GM21367 (cell line): ENCODE data around the gene DIP2C.
"Not testable (repeated sequence)": the region's sequence is repeated elsewhere in the genome, so short reads cannot be mapped to it uniquely, and the experiment has no call there.

Source experiments
- ATAC-seq: cut with Tn5 transposase; IDR thresholded peaks from one replicate; pipeline ENCODE4 v1.9.1; 2021; ENCODE audit not compliant: unreplicated experiment

Gene DIP2C

DNA sequence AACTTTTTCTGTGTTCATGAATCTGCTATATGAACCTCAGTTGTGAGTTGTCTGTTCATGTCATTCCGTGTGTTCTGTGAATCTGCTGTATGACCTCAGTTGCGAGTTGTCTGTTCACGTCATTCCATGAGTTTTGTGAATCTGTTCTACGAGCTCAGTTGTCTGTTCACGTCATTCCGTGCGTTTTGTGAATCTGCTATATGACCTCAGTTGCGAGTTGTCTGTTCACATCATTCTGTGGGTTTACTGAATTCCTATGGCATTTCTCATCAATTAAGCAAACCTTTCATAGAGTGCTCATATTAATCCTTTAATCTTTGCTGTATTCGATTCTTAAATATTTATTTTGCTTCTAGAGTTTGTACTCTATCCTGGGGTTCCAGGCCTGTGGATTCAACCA is 150.6 kb downstream of the DIP2C start:
- ATAC-seq = no peak

DNA sequence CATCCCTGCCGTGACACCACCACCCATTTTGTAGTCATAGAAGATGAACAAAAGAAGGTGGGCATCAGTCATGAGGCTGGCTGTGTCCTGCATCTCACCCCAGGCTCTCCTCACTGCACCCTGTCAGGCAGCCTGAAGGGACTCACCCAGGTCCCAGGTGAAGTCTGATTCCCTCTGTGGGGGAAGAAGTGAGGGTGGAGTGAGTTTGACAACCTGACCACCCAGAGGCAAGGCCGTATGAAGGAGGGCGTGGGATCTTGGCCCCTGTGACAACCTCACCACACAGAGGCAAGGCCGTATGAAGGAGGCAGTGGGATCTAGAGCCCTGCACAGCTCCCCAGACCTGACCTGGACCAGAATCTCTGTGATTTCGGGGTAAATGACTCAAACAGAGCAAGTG is 152.5 kb downstream of the DIP2C start:
- ATAC-seq = no peak

DNA sequence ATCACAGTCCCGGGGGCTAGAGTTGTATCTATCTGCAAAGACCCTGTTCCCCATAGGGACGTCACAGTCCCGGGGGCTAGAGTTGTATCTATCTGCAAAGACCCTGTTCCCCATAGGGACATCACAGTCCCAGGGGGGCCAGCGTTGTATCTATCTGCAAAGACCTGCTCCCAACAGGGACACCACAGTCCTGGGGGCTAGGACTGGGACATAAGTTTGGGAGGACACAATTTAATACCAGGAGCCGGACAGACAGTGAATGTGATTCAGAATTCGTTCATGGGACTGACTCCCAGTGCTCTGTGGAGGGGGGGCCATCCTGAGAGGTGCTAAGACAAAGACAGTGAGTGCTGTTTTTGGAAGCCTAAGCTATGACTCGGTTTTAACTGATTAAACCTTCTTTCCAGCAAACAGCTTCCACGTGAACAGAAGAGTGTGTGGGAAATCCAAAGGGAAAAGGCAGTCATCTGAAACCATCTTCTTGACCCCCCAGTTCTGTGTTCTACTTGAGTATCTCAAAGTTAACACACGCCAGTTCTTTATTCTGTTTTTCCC is 153.0 kb downstream of the DIP2C start:
- ATAC-seq = no peak

DNA sequence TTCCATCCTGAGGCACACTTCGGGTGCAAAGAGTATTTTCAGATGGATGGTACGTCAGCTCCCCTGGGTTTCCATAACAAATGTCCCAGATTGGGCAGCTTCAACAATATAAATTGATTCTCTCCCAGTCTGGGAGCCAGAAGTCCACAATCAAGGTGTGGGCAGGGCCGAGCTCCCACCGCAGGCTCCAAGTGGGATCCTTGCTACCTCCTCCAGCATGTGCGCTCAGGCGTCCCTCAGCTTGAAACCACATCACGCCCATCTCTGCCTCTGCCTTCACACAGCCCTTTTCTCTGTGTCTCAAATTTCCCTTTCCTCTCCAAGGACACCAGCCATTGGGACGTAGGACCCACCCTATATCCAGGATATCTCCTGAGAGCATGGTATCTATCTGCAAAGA is 153.5 kb downstream of the DIP2C start:
- ATAC-seq = no peak

DNA sequence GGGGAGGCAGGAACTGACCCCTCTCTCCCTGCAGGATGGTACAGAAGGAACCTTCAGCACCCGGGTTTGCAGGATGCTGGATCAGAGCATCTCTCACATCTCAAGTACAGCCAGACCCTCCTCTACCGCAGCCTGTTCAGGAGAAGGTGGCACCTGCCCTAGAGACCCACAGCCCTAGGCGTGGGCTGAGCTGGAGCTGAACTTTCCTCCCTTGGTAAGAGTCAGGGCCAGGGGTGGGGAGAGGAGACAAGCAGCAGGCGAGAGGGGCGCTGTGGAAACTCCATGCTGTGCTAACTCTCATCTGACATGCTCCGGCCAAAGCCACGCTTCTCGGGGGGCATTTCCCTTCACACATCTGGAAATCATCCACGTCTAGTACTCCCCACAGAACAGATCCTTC is 154.4 kb downstream of the DIP2C start:
- no peak for ATAC-seq

DNA sequence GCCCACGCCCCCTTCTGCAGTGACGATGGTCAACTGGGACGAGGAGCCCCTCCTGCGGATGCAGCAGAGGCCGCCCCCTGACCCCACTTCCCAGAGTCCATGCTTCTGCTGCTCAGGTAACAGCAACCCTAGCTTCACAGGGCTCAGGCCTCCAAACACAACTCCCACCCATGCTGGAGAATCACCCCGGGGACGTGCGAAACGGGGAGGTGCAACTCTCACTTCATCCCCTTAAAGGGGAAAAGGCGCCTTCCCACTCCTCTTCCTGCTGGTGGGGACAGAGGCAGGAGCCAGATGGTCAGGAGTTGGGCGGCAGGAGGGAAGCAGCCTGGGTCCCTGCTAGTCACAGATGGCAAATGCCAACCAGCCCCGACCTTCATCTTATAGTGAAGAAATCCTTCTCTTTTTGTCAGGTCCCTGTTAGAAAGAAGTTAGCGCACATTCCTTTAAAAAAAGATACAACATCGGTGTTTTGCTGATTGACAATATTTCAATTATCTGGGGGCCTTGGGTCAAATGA is 155.4 kb downstream of the DIP2C start:
- no peak for ATAC-seq

DNA sequence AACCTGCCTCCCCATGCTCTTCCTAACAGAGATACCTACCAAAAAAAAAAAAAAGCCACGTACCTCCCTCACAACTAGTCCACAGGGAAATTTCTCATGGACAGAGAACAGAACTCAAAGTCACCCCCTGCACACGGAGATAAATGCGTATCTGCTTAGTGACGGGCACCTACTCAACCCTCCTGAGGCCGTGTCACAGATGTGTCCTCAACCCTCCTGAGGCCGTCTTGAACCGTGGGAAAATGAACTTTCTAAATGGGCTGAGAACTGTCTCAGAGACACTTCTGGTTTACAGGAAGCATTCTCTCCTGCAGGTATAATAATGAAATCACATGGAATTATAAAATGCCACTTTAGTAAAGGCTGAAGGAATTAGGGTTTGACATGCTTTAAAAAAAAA is 155.9 kb downstream of the DIP2C start:
- ATAC-seq = no peak

DNA sequence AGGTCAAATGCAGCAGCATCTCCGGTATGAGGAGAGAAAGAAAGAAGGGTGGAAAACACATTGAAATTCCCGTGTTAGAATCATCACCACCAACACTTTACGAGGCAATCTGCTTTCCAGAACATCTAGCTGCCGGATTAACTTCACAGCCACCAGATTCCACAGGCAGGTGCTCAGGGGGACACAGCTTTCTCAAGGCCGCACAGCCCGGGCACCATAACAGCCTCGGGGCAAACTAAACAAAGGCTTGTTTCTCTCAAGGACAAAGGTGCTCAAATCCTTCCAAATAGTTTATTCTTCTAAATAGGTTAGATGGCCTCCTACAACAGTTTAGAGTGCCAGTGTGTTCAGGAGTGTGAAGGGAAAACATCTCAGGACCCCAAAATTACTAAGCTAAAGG is 156.3 kb downstream of the DIP2C start:
- no peak for ATAC-seq

DNA sequence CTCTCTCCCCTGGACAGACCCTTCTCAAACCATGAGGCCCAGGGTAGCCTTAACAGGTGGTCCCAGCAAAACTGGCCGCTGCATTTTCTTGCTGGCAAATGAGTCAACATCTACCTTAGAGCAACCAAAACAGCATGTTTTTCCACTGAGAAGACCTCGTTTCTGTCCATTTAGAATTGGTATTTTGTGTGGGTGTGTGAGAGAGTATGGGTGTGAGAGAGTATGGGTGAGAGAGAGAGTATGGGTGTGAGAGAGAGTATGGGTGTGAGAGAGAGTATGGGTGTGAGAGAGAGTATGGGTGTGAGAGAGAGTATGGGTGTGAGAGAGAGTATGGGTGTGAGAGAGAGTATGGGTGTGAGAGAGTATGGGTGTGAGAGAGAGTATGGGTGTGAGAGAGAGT is 157.1 kb downstream of the DIP2C start:
- not testable (repeated sequence) for ATAC-seq

DNA sequence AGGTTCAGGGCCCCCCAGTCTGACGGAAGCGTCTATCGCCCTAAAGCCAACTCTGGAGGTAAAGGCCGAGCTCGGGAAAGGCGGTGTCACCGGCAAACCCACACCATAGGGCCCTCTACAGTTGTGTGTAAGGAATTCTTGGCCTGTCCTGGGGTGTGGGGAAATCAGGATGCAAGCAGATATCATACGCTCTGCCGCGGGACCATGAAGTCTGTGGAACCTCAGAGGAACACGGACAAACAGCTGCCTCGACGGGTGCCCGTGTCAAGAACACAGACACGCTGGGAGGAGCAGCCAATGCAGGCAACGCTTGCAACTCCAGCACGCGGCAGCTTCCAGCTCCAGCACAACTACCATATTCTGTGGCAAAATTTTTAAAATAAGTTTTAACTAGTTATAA is 157.9 kb downstream of the DIP2C start:
- ATAC-seq = no peak

DNA sequence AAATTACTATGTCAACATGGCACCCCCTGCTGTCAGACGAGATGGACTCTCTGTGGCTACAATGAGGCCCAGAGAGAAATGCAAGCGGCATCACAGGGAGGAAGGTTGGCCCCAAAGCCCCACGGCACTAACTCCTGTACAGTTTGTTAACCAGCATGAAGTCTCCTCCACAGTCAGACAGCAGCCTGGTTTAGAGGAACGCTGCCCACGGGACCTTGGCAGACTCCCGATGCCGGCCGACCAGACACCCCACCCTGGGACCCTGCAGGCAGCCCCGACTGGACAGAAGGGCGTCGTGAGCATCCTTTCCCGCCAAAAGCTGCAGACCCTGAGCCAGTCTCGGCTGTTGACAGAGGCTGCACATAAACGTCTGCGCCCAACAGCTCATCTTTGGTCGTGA is 158.8 kb downstream of the DIP2C start:
- no peak for ATAC-seq

DNA sequence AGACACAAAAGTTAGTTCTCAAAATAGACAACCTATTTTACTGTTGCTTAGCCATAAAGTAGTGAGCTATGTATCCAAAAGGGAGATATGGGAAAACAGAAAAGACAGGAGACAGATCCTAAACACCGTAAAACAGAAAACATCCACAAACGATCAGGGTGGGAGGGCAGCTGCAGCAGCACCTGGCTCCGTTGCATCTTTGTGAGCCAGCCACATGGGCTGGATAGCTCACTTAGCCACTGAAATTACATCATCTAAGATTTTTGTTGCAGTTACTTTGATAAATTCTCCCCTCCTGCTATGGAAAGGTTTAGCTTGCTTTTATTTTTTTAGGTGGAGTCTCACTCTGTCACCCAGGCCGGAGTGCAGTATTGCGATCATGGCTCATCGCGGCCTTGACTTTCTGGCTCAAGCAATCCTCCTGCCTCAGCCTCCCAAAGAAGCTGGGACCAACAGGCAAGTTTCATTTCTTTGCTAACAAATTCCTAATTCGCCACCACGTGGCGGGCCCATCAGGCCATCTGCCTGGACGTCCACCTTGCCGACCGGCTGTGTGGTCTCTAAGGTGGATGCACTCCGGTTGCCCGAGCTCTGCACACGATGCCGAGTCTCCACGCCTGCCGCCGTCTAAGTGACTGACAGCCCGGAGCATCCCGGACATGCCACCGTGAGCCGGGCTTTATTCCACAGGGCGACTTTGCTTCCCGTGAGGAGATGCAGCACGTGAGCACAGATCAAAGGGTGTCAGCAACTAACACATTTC is 159.8 kb downstream of the DIP2C start:
- ATAC-seq = no peak

DNA sequence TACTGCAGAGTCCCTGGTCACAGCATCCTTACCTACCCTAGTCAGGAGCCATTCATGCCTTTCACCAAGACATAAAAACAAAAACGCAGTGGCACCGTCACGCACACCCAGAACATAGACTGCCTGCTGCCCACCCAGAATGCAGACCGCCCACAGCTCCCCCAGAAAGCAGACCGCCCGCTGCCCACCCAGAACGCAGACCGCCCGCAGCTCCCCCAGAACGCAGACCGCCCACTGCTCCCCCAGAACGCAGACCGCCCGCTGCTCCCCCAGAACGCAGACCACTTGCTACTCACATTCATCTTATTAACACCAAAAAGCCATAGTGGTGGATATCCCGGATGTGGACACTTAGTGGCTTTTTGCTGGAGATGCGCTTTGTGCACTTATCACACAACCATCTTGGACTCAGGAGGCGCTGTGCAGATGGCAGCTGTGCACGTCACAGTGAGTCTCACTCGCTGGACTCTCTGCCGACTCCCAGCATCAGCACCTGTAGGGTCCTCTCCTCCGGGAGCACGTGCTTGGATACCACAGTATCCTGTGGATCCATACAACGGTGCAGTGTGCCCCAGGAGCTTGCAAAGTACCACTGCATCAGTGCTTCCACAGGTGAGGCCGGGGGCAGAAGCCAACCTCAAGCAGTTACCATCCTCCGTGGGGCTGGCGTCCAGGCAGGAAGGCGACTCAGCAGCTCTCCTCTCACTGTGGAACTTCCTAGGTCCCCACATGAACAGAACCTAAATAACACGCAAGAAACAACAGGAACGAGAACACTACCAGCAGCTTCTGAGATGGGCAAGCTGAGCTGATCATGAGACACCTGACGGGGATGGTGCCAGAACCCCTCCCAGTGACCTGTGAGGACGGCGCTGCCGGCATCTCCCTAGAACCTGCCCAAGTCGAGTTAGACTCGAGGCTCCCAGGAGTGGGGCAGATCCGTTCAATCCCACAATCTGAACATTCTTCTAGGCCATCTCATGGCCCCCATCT is 161.0 kb downstream of the DIP2C start:
- ATAC-seq = no peak

DNA sequence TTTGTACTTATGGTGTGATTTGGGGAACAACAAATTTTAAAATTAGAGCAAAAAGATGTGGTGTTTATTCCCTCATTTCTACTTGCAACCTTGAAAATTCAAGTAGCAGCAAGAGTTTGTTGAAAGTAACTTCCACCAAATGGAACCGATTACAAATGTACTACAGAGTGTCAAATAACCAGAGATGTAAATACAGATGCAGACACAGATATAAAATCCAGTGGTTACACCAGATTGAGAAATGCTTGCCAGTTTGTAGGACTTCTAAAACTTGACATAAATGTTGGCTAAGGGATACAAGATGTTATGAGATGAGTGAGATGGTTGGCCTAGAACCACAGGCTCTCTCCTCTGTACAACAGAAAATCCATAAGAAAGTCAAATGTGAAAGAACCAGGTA is 162.1 kb downstream of the DIP2C start:
- ATAC-seq = no peak

DNA sequence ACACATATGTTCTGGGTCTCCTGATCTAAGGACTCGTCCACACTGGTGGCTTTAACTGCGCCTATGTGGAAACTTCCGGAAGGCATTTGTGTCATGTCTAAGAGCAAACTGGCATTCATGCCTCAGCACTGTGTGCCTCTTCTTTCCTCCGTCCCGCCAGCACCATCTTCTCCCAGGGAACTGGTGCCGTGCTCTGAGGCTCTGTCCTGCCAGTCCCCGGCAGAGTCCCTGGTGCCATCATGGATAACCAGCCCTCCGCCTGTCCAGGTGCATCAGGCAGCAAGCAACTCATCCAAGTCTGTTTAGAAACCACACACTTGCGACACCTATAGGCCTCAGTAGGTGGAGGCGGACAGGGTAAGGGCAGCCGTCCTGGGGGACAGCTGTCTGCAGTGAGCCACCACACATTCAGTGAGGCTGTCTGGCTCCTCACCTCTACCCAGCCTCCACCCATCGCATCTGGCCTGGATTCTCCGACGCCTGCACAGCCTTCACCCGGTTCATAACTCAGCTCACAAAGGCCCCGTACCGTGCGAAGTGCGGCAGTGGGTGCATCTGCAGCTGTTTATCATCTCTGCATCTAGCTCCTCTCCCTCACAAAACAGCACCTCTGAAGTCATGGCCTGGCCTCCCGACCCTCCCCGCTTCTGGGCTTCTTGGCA is 162.7 kb downstream of the DIP2C start:
- no peak for ATAC-seq

DNA sequence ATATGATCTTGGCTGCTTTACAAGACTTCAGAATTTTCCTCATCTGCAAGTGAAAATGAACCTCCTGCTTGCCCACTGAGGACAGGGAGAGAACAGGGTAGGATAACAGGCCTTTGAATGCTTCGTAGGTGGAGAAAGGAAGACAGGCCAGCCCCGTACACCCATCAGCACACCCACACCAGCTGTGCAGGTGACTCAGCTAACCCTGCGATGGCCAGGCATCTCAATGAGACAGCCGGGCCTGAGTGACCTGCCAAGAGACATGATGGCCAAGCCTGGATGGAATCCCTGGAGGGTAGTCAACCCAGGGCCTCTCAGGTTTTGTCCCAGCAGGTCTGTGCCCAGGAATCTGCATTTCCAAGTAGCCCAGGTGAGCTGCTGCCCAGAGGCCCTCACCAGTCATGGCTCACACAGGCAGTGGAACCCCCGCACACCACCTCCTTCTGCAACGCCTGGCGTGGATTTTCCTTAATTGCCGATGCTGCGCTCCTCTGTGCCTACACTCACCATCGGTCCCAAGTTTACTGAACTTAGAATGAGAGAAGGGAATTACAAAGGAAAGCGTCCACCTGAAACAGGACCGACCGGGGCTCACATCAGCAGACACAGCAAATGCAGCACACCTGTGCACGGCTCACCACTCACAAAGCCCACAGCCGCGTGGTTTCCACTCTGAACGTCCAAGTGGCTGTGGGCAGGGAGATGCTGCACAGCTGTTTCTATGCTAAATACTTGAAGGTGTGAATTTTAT is 163.7 kb downstream of the DIP2C start:
- no peak for ATAC-seq

DNA sequence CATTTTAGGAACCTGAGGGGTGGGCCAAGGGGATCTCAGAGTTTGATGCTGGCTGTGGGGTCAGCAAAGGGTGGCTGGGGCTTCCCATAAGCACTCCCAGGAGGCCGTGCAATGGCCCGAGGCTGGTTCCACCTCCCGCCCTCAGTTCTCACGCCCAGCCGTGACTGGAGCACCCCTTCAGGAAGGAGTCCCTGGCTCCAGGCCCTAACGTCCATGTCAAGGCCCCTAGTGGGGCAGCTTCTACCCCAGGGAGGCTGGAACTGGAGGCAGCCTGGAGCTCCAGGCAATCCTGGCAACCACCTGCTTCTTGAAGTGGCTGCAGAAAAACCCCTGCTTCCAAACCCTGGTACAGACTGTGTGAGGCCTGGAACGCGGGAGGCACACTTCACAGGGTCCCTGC is 165.5 kb downstream of the DIP2C start:
- no peak for ATAC-seq

DNA sequence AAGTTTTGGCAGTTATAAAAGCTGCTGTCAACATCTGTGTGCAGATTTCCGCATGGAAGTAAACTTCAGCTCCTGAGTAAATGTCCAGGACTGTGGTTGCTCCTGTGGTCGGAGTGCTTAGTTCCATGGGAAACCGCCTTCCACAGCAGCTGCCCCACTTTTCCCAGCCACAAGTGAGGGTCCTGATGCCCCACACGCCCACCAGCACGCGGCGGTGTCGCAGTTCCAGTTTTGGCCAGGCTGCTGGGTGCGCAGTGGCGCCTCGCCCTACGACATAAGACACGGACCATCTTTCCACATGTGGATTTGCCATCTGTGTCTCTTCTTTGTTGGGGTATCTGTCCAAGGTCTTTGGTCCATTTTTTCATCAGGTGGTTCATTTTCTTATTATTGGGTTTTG is 167.1 kb downstream of the DIP2C start:
- ATAC-seq = no peak

DNA sequence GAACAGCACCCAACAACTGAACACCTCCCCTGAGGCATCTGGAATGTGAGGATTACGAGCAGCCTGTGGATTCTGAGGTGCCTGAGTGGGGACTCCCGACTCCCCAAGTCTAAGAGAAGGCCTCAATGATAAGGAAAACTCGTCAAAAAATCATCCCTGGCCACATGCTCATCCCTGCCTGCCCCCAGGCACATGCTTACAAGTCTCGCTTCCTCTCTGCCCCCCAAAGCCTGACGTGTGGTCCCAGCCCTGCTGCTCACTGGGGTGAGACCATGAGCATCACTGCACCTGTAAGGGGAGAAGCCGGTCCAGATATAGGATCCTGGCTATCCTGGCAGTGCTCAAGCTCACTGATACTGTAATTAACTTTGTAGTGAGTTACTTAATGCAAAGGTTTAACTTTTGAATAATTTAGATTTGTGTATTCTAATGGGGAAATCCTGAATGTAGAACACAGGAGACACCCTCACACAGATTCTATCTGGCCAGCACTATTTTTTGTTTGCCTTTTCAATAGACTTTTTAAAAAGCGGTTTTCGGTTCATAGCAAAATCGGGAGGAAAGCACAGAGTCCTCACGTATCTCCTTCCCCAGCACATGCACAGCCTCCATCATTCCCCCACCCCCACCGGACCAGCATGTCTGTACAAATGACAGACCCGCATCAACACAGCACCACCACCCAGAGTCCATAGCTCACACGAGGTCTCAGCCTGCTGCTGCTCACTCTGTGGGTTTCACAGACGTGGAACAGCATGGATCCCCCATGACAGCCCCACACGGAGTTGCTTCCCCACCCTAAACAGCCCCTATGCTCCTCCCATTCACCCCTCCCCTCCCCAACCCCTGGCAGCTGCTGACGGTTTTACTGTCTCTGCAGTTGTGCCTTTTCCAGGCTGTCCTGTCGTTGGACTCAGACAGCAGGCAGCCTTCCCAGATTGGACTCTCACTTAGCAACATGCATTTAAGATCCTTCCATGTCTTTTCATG is 167.9 kb downstream of the DIP2C start:
- ATAC-seq = no peak
